GM23338 (cell line): ENCODE measurements around the gene TBK1. TPM values are rescaled to one million over a fixed set of nuclear protein-coding genes. Genes with fewer than 3 reads are reported as not detected.
A peak's percentile ranks its signal among the peaks of the same experiment; 100 is the strongest.

Experiments used
- ATAC-seq: fragments of 200-7000 bp; cut with Tn5 transposase; 3 replicates; pipeline ENCODE4 v1.9.1; 2020
- DNase-seq: peaks from one replicate; pipeline ENCODE4 v3.0.0-alpha.2; 2015; ENCODE audit warnings: low spot score
- H2AFZ ChIP-seq: fragments of 200-600 bp; sonication (generic); 2 replicates; pipeline ENCODE4 v1.8.0; 2016; ENCODE audit warnings: antibody characterized with exemption, mild to moderate bottlenecking, moderate library complexity
- H3F3A ChIP-seq: fragments of 200-600 bp; sonication (generic); replicated peaks from 2 replicates; pipeline ENCODE4 v1.8.0; 2017; ENCODE audit warnings: antibody characterized with exemption, mixed run types, low read depth
- H3K27ac ChIP-seq: fragments of 200-600 bp; sonication (generic); 2 replicates; pipeline ENCODE4 v1.6.1; 2016; ENCODE audit warnings: low read depth
- H3K27me3 ChIP-seq: fragments of 200-600 bp; sonication (generic); 2 replicates; pipeline ENCODE4 v1.8.0; 2016; ENCODE audit warnings: mild to moderate bottlenecking, mixed run types, moderate library complexity; ENCODE audit not compliant: insufficient read depth
- H3K36me3 ChIP-seq: fragments of 200-600 bp; sonication (generic); 2 replicates; pipeline ENCODE4 v1.8.0; 2016; ENCODE audit warnings: mild to moderate bottlenecking; ENCODE audit not compliant: insufficient read depth
- H3K4me1 ChIP-seq: fragments of 200-600 bp; sonication (generic); 2 replicates; pipeline ENCODE4 v1.8.0; 2016; ENCODE audit warnings: mild to moderate bottlenecking, moderate library complexity; ENCODE audit not compliant: insufficient read depth
- H3K4me2 ChIP-seq: fragments of 200-600 bp; sonication (generic); 2 replicates; pipeline ENCODE4 v1.7.1; 2017; ENCODE audit warnings: mixed run types
- H3K4me3 ChIP-seq: fragments of 200-600 bp; sonication (generic); 2 replicates; pipeline ENCODE4 v1.6.1; 2016; ENCODE audit warnings: mixed run types
- H3K79me2 ChIP-seq: fragments of 200-600 bp; sonication (generic); replicated peaks from 2 replicates; pipeline ENCODE4 v1.8.0; 2017; ENCODE audit warnings: mild to moderate bottlenecking; ENCODE audit not compliant: insufficient read depth
- H3K9me2 ChIP-seq: fragments of 200-600 bp; sonication (generic); 2 replicates; pipeline ENCODE4 v1.8.0; 2017; ENCODE audit not compliant: insufficient read depth
- H4K20me1 ChIP-seq: fragments of 200-600 bp; sonication (generic); replicated peaks from 2 replicates; pipeline ENCODE4 v1.8.0; 2017; ENCODE audit warnings: mild to moderate bottlenecking; ENCODE audit not compliant: insufficient read depth
- H3K27ac Mint-ChIP-seq: 2 replicates; pipeline ENCODE4 v1.8.0; 2020; ENCODE audit warnings: inconsistent platforms, mild to moderate bottlenecking, moderate library complexity, mixed read lengths
- H3K27me3 Mint-ChIP-seq: 3 replicates; pipeline ENCODE4 v1.8.0; 2022; ENCODE audit warnings: low read depth, mild to moderate bottlenecking, moderate library complexity, mixed read lengths, inconsistent platforms; ENCODE audit not compliant: insufficient read depth, poor library complexity
- H3K36me3 Mint-ChIP-seq: 3 replicates; pipeline ENCODE4 v1.8.0; 2021; ENCODE audit warnings: low read depth, mild to moderate bottlenecking, inconsistent platforms, moderate library complexity, mixed read lengths
- H3K4me1 Mint-ChIP-seq: 3 replicates; pipeline ENCODE4 v1.8.0; 2020; ENCODE audit warnings: mild to moderate bottlenecking, inconsistent platforms, mixed read lengths
- H3K4me3 Mint-ChIP-seq: 3 replicates; pipeline ENCODE4 v1.8.0; 2021; ENCODE audit warnings: moderate library complexity, mild to moderate bottlenecking, inconsistent platforms, mixed read lengths
- H3K9me3 Mint-ChIP-seq: 3 replicates; pipeline ENCODE4 v1.8.0; 2020; ENCODE audit warnings: moderate library complexity, mild to moderate bottlenecking, inconsistent platforms, mixed read lengths
- CREB1 ChIP-seq: fragments of 250-450 bp; sonication (Bioruptor Pico); IDR thresholded peaks from 2 replicates; pipeline ENCODE4 v1.5.0; 2020; ENCODE audit warnings: low read depth, mild to moderate bottlenecking, moderate library complexity
- CTCF ChIP-seq, 2 experiments: fragments of 200-600 bp in 1 of 2; sonication (generic) in 1 of 2; conservative IDR thresholded peaks; 2 replicates each; pipeline versions ENCODE4 v1.5.1 to v1.6.1; 2016 to 2017; ENCODE audit warnings: antibody characterized with exemption in 2 of 2, low read depth in 2 of 2, mild to moderate bottlenecking in 2 of 2, moderate library complexity in 1 of 2
- EZH2 ChIP-seq: fragments of 200-600 bp; sonication (generic); IDR thresholded peaks from one replicate; pipeline ENCODE4 v1.8.0; 2017; ENCODE audit warnings: antibody characterized with exemption, mild to moderate bottlenecking, low read depth; ENCODE audit not compliant: unreplicated experiment
- EZH2phosphoT487 ChIP-seq: fragments of 200-600 bp; sonication (generic); IDR thresholded peaks from one replicate; pipeline ENCODE4 v1.8.1; 2018; ENCODE audit warnings: antibody characterized with exemption; ENCODE audit not compliant: unreplicated experiment
- JUNB ChIP-seq: IDR thresholded peaks from one replicate; pipeline ENCODE4 v1.6.1; 2016; ENCODE audit warnings: antibody characterized with exemption; ENCODE audit not compliant: unreplicated experiment
- NANOG ChIP-seq: IDR thresholded peaks from 2 replicates; pipeline ENCODE4 v1.6.1; 2016; ENCODE audit warnings: antibody characterized with exemption, borderline replicate concordance
- POLR2AphosphoS5 ChIP-seq: IDR thresholded peaks from 2 replicates; pipeline ENCODE4 v1.6.1; 2016; ENCODE audit warnings: antibody characterized with exemption, low read depth
- STAT1 ChIP-seq: IDR thresholded peaks from one replicate; pipeline ENCODE4 v1.6.1; 2016; ENCODE audit warnings: antibody characterized with exemption; ENCODE audit not compliant: unreplicated experiment
- ZNF114 ChIP-seq: fragments of 250-450 bp; sonication (Bioruptor Pico); IDR thresholded peaks from 2 replicates; pipeline ENCODE4 v1.5.0; 2020; ENCODE audit warnings: mild to moderate bottlenecking, moderate library complexity
- ZNF331 ChIP-seq: fragments of 250-450 bp; sonication (Bioruptor Pico); IDR thresholded peaks from 2 replicates; pipeline ENCODE4 v1.5.0; 2020; ENCODE audit warnings: low read depth, mild to moderate bottlenecking, moderate library complexity
- polyA plus RNA-seq: library from polyadenylated mRNA; unstranded; fragments of >200 nt; fragmentation: Nextera tagmentation; extraction: Ambion mirVana; gene quantifications from 2 replicates; pipeline ENCODE4 v1.2.1, GENCODE V29; 2016
- total RNA-seq: library from RNA; depleted of rRNA; stranded (reverse); fragments of >200 nt; shearing (Covaris generic); gene quantifications from 2 replicates; pipeline ENCODE4 v1.2.3, GENCODE V29; 2014
- TF ChIP-seq, protein P1 (sequence below): fragments of 250-450 bp; sonication (Bioruptor Pico); IDR thresholded peaks from 2 replicates; pipeline ENCODE4 v1.5.0; 2020; ENCODE audit warnings: mild to moderate bottlenecking, moderate library complexity

The TBK1 gene
- total and polyA plus RNA-seq, 2 experiments from 2014 or later = 21.7 to 29.9 TPM

DNA sequence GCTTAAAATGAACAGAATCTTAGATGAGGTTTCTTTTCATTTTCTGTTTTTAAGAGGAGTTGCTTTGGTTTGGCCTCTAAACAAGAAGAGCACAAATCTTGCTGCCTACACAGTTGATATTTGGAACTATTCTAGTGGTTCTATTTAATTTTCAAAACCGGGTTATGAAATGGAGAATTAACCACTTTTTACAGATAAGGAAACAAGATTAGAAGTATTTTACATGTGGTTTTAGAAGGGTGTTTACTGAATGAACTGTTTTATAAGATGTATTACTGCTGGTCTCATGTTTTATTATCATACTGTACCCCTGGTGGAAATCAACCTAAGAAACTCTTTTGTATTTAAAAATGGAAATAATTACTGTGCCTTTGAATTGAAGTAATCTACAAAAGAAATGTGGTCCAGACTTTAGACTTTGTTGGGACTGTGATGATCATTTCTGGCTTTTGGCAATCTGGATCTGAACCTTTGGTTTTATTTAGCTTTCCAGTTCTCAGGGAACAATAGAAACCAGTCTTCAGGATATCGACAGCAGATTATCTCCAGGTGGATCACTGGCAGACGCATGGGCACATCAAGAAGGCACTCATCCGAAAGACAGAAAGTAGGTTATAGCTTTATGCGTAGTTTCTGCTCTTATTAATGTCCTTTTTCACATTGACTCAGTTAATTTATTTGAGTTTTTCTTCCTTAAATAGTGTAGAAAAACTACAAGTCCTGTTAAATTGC is 43.2 kb downstream of the TBK1 start:
- no peaks in the 10 kb centered on the region for H3K27me3 ChIP-seq
- H3K79me2 ChIP-seq = no peaks in the 10 kb centered on the region
- H3K27me3 Mint-ChIP-seq = peaks cover 5% of the 10 kb centered on the region
- DNase-seq = no peak
- H2AFZ ChIP-seq = no peak overlapping the region
- H3K4me3 Mint-ChIP-seq = no peak overlapping the region
- no peaks in the 10 kb centered on the region for H3K4me1 Mint-ChIP-seq
- H3K9me2 ChIP-seq = no peaks in the 10 kb centered on the region
- no peaks in the 10 kb centered on the region for H3K4me1 ChIP-seq
- H4K20me1 ChIP-seq = no peaks in the 10 kb centered on the region
- H3K36me3 ChIP-seq = peaks cover 36% of the 10 kb centered on the region
- H3K27ac ChIP-seq = peak overlapping the region; percentile 33
- no peak overlapping the region for H3K27ac Mint-ChIP-seq
- no peak overlapping the region for H3K4me3 ChIP-seq
- no peaks in the 10 kb centered on the region for H3K9me3 Mint-ChIP-seq
- TF ChIP-seq NANOG (no peak), POLR2AphosphoS5 (no peak)
- H3F3A ChIP-seq = no peaks in the 10 kb centered on the region
- H3K36me3 Mint-ChIP-seq = peaks cover 53% of the 10 kb centered on the region
- H3K4me2 ChIP-seq = no peak overlapping the region
- no peak for ATAC-seq

DNA sequence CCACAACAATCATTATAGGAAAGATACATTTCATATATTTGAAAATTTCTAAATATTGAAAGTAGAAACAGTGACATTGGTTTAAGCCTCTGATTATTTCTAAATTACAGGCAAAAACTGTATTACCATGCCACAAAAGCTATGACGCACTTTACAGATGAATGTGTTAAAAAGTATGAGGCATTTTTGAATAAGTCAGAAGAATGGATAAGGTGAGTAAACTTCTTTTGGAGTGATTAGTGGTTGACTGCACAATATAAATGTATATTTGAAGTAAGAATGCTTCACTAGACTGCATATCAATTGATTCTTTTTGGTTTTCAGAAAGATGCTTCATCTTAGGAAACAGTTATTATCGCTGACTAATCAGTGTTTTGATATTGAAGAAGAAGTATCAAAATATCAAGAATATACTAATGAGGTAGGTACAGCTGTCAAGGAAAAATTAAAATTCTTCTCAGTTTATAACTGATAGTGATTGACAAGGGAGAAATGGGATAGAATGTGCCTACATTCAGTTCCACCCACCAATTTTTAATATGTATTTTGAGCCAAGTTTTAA is 45.0 kb downstream of the TBK1 start:
- ATAC-seq (no peak), DNase-seq (no peak)
- TF ChIP-seq EZH2 = no peak
- no peak for TF ChIP-seq POLR2AphosphoS5
- TF ChIP-seq JUNB = no peak
- TF ChIP-seq ZNF114 (CRISPR knock-in tag) = no peak
- TF ChIP-seq CREB1 = no peak
- no peak for TF ChIP-seq NANOG
- no peak for TF ChIP-seq ZNF331
- TF ChIP-seq, protein P1, sequence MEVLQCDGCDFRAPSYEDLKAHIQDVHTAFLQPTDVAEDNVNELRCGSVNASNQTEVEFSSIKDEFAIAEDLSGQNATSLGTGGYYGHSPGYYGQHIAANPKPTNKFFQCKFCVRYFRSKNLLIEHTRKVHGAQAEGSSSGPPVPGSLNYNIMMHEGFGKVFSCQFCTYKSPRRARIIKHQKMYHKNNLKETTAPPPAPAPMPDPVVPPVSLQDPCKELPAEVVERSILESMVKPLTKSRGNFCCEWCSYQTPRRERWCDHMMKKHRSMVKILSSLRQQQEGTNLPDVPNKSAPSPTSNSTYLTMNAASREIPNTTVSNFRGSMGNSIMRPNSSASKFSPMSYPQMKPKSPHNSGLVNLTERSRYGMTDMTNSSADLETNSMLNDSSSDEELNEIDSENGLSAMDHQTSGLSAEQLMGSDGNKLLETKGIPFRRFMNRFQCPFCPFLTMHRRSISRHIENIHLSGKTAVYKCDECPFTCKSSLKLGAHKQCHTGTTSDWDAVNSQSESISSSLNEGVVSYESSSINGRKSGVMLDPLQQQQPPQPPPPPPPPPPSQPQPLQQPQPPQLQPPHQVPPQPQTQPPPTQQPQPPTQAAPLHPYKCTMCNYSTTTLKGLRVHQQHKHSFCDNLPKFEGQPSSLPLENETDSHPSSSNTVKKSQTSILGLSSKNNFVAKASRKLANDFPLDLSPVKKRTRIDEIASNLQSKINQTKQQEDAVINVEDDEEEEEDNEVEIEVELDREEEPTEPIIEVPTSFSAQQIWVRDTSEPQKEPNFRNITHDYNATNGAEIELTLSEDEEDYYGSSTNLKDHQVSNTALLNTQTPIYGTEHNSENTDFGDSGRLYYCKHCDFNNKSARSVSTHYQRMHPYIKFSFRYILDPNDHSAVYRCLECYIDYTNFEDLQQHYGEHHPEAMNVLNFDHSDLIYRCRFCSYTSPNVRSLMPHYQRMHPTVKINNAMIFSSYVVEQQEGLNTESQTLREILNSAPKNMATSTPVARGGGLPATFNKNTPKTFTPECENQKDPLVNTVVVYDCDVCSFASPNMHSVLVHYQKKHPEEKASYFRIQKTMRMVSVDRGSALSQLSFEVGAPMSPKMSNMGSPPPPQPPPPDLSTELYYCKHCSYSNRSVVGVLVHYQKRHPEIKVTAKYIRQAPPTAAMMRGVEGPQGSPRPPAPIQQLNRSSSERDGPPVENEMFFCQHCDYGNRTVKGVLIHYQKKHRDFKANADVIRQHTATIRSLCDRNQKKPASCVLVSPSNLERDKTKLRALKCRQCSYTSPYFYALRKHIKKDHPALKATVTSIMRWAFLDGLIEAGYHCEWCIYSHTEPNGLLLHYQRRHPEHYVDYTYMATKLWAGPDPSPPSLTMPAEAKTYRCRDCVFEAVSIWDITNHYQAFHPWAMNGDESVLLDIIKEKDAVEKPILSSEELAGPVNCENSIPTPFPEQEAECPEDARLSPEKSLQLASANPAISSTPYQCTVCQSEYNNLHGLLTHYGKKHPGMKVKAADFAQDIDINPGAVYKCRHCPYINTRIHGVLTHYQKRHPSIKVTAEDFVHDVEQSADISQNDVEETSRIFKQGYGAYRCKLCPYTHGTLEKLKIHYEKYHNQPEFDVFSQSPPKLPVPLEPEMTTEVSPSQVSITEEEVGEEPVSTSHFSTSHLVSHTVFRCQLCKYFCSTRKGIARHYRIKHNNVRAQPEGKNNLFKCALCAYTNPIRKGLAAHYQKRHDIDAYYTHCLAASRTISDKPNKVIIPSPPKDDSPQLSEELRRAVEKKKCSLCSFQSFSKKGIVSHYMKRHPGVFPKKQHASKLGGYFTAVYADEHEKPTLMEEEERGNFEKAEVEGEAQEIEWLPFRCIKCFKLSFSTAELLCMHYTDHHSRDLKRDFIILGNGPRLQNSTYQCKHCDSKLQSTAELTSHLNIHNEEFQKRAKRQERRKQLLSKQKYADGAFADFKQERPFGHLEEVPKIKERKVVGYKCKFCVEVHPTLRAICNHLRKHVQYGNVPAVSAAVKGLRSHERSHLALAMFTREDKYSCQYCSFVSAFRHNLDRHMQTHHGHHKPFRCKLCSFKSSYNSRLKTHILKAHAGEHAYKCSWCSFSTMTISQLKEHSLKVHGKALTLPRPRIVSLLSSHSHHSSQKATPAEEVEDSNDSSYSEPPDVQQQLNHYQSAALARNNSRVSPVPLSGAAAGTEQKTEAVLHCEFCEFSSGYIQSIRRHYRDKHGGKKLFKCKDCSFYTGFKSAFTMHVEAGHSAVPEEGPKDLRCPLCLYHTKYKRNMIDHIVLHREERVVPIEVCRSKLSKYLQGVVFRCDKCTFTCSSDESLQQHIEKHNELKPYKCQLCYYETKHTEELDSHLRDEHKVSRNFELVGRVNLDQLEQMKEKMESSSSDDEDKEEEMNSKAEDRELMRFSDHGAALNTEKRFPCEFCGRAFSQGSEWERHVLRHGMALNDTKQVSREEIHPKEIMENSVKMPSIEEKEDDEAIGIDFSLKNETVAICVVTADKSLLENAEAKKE = no peak
- no peak for TF ChIP-seq EZH2phosphoT487
- no peak for TF ChIP-seq STAT1
- TF ChIP-seq CTCF (conservative IDR thresholded peaks at IDR 0.05; ENCODE audit: low read depth in 2 of 2) = no peak
- Mint-ChIP-seq H3K4me3 (no peak overlapping the region), H3K27ac (no peak overlapping the region), H3K36me3 (peaks cover 46% of the 10 kb centered on the region), H3K4me1 (no peaks in the 10 kb centered on the region), H3K9me3 (no peaks in the 10 kb centered on the region), H3K27me3 (peaks cover 5% of the 10 kb centered on the region)
- H2AFZ ChIP-seq = no peak overlapping the region
- H3K9me2 ChIP-seq = no peaks in the 10 kb centered on the region
- no peak overlapping the region for H3K4me2 ChIP-seq
- no peaks in the 10 kb centered on the region for H3F3A ChIP-seq
- no peaks in the 10 kb centered on the region for H3K4me1 ChIP-seq
- H3K36me3 ChIP-seq = peaks cover 25% of the 10 kb centered on the region
- H3K79me2 ChIP-seq = no peaks in the 10 kb centered on the region
- H3K27ac ChIP-seq = no peak overlapping the region
- H3K27me3 ChIP-seq = no peaks in the 10 kb centered on the region
- no peak overlapping the region for H3K4me3 ChIP-seq
- no peaks in the 10 kb centered on the region for H4K20me1 ChIP-seq
